SK-N-SH (cell line): ENCODE data around the gene HDAC4. TPM values are rescaled to one million over a fixed set of nuclear protein-coding genes. Genes with fewer than 3 reads are reported as not detected.

Experiments
- CTCF ChIA-PET: fragments of 300-600, 350-600 bp; formaldehyde crosslinking; extraction: SDS; loops from one replicate; lab custom pipeline; 2021; lab: Yijun Ruan, JAX
- POLR2A ChIA-PET: fragments of 350-600 bp; sonication (Branson Sonifier 250); formaldehyde crosslinking; extraction: SDS; loops from one replicate; lab custom pipeline; 2020; ENCODE audit warnings: antibody characterized with exemption, inconsistent platforms; lab: Yijun Ruan, JAX
- DNase-seq: peaks from one replicate; pipeline ENCODE4 v3.0.0; 2012
- H2AFZ ChIP-seq: fragments of 200-600 bp; sonication (generic); 2 replicates; pipeline ENCODE4 v1.8.1; 2016; ENCODE audit warnings: antibody characterized with exemption, mild to moderate bottlenecking, low read depth
- H3F3A ChIP-seq: fragments of 200-600 bp; sonication (generic); replicated peaks from 2 replicates; pipeline ENCODE3; 2016; ENCODE audit warnings: antibody characterized with exemption, mild to moderate bottlenecking; ENCODE audit not compliant: insufficient read depth
- H3K27ac ChIP-seq, 2 experiments: fragments of 200-500 bp in 1 of 2; fragments of 200-600 bp in 1 of 2; sonication (Bioruptor generic) in 1 of 2; sonication (generic), shearing (Covaris generic) in 1 of 2; 2 replicates each; pipeline versions ENCODE4 v1.5.1 to v1.6.1; 2014 to 2016; ENCODE audit warnings: low read depth in 2 of 2, inconsistent platforms in 1 of 2, low read length in 1 of 2, mild to moderate bottlenecking in 1 of 2, mixed read lengths in 1 of 2
- H3K27me3 ChIP-seq: fragments of 200-600 bp; sonication (generic), shearing (Covaris generic); 2 replicates; pipeline ENCODE4 v1.6.1; 2016; ENCODE audit warnings: mixed run types; ENCODE audit not compliant: insufficient read depth
- H3K36me3 ChIP-seq, 2 experiments: fragments of 200-500 bp in 1 of 2; fragments of 200-600 bp in 1 of 2; sonication (Bioruptor generic) in 1 of 2; sonication (generic) in 1 of 2; replicated peaks in 1 of 2; 2 replicates each; pipeline versions ENCODE3 to v1.5.1; 2014 to 2016; ENCODE audit warnings: low read length in 1 of 2, mild to moderate bottlenecking in 1 of 2; ENCODE audit not compliant: insufficient read depth in 2 of 2, control insufficient read depth in 1 of 2
- H3K4me1 ChIP-seq, 2 experiments: fragments of 200-500 bp in 1 of 2; fragments of 200-600 bp in 1 of 2; sonication (Bioruptor generic) in 1 of 2; sonication (generic), shearing (Covaris generic) in 1 of 2; 2 replicates each; pipeline versions ENCODE4 v1.5.1 to v1.6.1; 2014 to 2016; ENCODE audit warnings: low read depth in 1 of 2, low read length in 1 of 2, mixed run types in 1 of 2; ENCODE audit not compliant: insufficient read depth in 2 of 2, control insufficient read depth in 1 of 2
- H3K4me2 ChIP-seq: fragments of 200-600 bp; sonication (generic), shearing (Covaris generic); 2 replicates; pipeline ENCODE4 v1.6.1; 2017; ENCODE audit warnings: mixed run types
- H3K4me3 ChIP-seq, 2 experiments: fragments of 200-500 bp in 1 of 2; fragments of 200-600 bp in 1 of 2; sonication (Bioruptor generic) in 1 of 2; sonication (generic), shearing (Covaris generic) in 1 of 2; 2 replicates each; pipeline versions ENCODE4 v1.5.1 to v1.8.1; 2014 to 2016; ENCODE audit warnings: low read depth in 2 of 2, inconsistent platforms in 1 of 2, low read length in 1 of 2, mild to moderate bottlenecking in 1 of 2, mixed read lengths in 1 of 2, moderate library complexity in 1 of 2
- H3K79me2 ChIP-seq: fragments of 200-600 bp; sonication (generic); 2 replicates; pipeline ENCODE4 v1.8.1; 2017; ENCODE audit warnings: mild to moderate bottlenecking; ENCODE audit not compliant: insufficient read depth
- H3K9ac ChIP-seq: fragments of 200-600 bp; sonication (generic); 2 replicates; pipeline ENCODE4 v1.6.1; 2017; ENCODE audit warnings: mixed run types
- H3K9me2 ChIP-seq: fragments of 200-600 bp; sonication (generic); 2 replicates; pipeline ENCODE4 v1.6.1; 2017; ENCODE audit warnings: mixed run types
- H3K9me3 ChIP-seq: fragments of 200-600 bp; sonication (generic); 2 replicates; pipeline ENCODE4 v1.6.1; 2017; ENCODE audit warnings: mixed run types, mild to moderate bottlenecking, moderate library complexity
- H4K20me1 ChIP-seq: fragments of 200-600 bp; sonication (generic); 2 replicates; pipeline ENCODE4 v1.6.1; 2017; ENCODE audit warnings: mild to moderate bottlenecking, mixed run types; ENCODE audit not compliant: insufficient read depth
- CHD2 ChIP-seq: fragments of 150-350 bp; IDR thresholded peaks from 2 replicates; pipeline ENCODE4 v1.6.1; 2018; ENCODE audit warnings: low read length; ENCODE audit not compliant: partially characterized antibody
- EP300 ChIP-seq, 2 experiments: IDR thresholded peaks; 2 replicates each; pipeline versions ENCODE4 v1.4.0 to v1.6.1; 2012; ENCODE audit warnings: borderline replicate concordance in 1 of 2, low read depth in 1 of 2, low read length in 1 of 2
- FOXM1 ChIP-seq: IDR thresholded peaks from 2 replicates; pipeline ENCODE4 v1.4.0; 2012; ENCODE audit warnings: low read depth, mild to moderate bottlenecking
- MEF2A ChIP-seq: IDR thresholded peaks from 2 replicates; pipeline ENCODE4 v1.4.0; 2012; ENCODE audit warnings: low read depth, borderline replicate concordance
- NRF1 ChIP-seq: IDR thresholded peaks from 2 replicates; pipeline ENCODE4 v1.6.1; 2012; ENCODE audit warnings: low read depth, mild to moderate bottlenecking, low read length
- SIN3A ChIP-seq: IDR thresholded peaks from 2 replicates; pipeline ENCODE4 v1.6.1; 2012; ENCODE audit warnings: low read depth, mild to moderate bottlenecking, low read length, moderate library complexity, borderline replicate concordance
- SMC3 ChIP-seq: IDR thresholded peaks from 2 replicates; pipeline ENCODE4 v1.6.1; 2012; ENCODE audit warnings: low read depth, low read length, improper control_type of control experiment
- TCF12 ChIP-seq: IDR thresholded peaks from 2 replicates; pipeline ENCODE4 v1.4.0; 2012
- WGBS: methylation state at CpG from one replicate; pipeline ENCODE4 v1.1.6; 2017; ENCODE audit warnings: low lambda C conversion rate; 5-methylcytosine and 5-hydroxymethylcytosine counted together
- polyA plus RNA-seq, 3 experiments: library from polyadenylated mRNA; depleted of rRNA; stranded (reverse); fragments of >200 nt; gene quantifications; 2 replicates each; pipeline ENCODE4 v1.2.3, GENCODE V29; 2012
- TF ChIP-seq, protein P1 (sequence below): fragments of 200-600 bp; sonication (generic); IDR thresholded peaks from 2 replicates; pipeline ENCODE4 v1.6.1; 2017; ENCODE audit warnings: antibody characterized with exemption, mild to moderate bottlenecking, moderate library complexity
- TF ChIP-seq, protein P2 (sequence below): fragments of 150-350 bp; IDR thresholded peaks from 2 replicates; pipeline ENCODE4 v1.6.1; 2017; ENCODE audit warnings: antibody characterized with exemption, low read length, low read depth, borderline replicate concordance
- TF ChIP-seq, protein P3 (sequence below): fragments of 150-350 bp; IDR thresholded peaks from 2 replicates; pipeline ENCODE4 v1.6.1; 2016; ENCODE audit warnings: mild to moderate bottlenecking, low read depth, low read length
- TF ChIP-seq, protein P4 (sequence below): IDR thresholded peaks from 2 replicates; pipeline ENCODE4 v1.4.0; 2012; ENCODE audit warnings: low read depth, borderline replicate concordance
- TF ChIP-seq, protein P5 (sequence below): IDR thresholded peaks from 2 replicates; pipeline ENCODE4 v1.6.1; 2012; ENCODE audit warnings: mild to moderate bottlenecking, low read depth, low read length, moderate library complexity

HDAC4 gene
- polyA plus RNA-seq, 1 of the 3 experiments (the other 2 are of a cell fraction): 5.5 TPM

DNA sequence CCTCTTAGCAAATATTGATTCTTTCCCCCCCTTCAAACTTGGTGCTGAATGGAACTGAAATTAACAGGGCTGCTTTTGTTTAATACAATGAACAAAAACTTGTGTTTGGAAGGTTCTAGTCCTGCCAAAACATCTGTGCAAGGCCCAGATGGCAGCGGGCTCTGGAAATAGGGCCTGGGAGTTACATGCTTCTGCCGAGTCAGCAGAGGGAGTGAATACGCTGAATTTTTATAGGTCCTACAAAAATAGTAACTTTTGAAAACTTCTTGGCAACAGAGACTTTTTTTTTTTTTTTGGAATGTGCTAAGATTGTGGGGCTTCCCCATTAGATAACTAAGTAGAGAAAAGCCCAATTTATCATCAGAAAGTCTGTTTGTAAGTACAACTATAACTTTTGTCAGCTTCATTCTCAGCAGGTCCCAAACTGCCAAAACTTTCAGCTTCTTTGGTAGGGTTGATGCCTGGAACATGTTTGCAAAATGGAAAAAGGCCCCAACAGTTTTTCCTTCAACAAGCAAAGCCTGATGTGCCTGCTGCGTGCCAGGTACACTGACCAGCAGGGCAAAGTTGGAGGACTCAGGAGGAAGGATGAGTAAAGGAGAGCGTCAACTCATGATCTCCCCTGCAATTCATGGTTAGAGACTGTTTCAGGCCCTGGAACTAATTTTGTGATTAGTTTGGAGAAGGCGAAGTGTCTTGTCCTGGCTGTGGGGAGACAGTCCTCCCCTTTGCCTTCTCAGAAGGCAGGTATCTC, 45.1 kb upstream of the HDAC4 start (continued):
- TF ChIP-seq SMC3 (no peak), CHD2 (no peak)
- TF ChIP-seq, protein P1, sequence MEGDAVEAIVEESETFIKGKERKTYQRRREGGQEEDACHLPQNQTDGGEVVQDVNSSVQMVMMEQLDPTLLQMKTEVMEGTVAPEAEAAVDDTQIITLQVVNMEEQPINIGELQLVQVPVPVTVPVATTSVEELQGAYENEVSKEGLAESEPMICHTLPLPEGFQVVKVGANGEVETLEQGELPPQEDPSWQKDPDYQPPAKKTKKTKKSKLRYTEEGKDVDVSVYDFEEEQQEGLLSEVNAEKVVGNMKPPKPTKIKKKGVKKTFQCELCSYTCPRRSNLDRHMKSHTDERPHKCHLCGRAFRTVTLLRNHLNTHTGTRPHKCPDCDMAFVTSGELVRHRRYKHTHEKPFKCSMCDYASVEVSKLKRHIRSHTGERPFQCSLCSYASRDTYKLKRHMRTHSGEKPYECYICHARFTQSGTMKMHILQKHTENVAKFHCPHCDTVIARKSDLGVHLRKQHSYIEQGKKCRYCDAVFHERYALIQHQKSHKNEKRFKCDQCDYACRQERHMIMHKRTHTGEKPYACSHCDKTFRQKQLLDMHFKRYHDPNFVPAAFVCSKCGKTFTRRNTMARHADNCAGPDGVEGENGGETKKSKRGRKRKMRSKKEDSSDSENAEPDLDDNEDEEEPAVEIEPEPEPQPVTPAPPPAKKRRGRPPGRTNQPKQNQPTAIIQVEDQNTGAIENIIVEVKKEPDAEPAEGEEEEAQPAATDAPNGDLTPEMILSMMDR: no peak

DNA sequence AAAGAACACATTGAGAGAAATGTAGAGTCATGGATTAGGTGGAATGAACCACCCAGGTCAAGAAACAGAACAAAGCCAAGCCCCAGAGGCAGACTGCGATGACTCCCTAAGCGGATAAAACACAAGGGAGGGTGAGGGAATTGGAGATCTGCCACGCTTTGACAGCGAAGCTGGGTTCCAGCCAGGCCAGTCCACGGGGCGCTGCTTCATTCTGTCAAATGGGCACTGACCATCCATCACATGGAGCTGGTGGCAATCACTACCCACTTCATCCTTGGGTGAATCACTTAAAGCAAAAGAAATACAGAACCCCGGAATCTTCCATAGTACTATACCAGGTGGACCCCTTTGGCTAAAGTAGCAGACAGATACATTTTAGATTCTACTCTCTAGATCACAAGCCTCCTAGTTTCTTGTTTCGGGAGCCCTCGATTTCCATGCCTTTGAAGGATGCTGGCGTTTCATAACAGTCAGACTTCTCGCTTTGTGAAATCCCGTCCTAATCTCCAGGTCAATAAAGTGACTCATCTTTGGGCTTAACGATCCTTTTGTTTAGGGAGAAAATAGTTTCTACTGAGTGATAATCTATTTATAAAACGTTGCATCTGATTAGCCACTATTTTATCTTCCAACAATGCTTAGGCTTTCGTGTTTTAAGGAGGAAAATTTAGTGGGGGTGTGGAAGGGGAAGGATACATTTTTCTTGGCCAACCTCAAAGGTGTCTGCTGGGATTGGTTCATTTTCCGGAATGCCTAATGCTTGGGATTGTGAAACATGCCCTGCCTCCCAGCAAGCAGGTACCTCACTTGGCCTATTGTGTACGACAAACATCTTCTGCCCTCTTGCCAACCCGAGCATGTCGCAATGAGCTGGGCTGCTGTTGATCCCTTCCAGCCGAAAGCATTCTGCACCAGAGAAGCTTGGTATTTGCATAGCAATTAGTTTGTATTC, 44.1 kb upstream of the HDAC4 start:
- no peak overlapping the region for H2AFZ ChIP-seq
- H3F3A ChIP-seq: no peaks in the 10 kb centered on the region
- H3K27me3 ChIP-seq: no peaks in the 10 kb centered on the region
- H3K79me2 ChIP-seq: no peaks in the 10 kb centered on the region
- no peaks in the 10 kb centered on the region for H3K9me3 ChIP-seq
- H3K9ac ChIP-seq: no peak overlapping the region
- H3K27ac ChIP-seq: no peak overlapping the region
- POLR2A ChIA-PET: no interaction called here
- no peak overlapping the region for H3K4me3 ChIP-seq
- 40% methylated on average over 19 of the region's 20 CpGs for WGBS
- no peaks in the 10 kb centered on the region for H3K4me1 ChIP-seq
- H4K20me1 ChIP-seq: no peaks in the 10 kb centered on the region
- no peaks in the 10 kb centered on the region for H3K36me3 ChIP-seq
- no peak overlapping the region for H3K4me2 ChIP-seq
- H3K9me2 ChIP-seq: no peaks in the 10 kb centered on the region
- DNase-seq: no peak
- CTCF ChIA-PET: no interaction called here
- TF ChIP-seq, protein P2, sequence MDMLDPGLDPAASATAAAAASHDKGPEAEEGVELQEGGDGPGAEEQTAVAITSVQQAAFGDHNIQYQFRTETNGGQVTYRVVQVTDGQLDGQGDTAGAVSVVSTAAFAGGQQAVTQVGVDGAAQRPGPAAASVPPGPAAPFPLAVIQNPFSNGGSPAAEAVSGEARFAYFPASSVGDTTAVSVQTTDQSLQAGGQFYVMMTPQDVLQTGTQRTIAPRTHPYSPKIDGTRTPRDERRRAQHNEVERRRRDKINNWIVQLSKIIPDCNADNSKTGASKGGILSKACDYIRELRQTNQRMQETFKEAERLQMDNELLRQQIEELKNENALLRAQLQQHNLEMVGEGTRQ: no peak
- TF ChIP-seq, protein P3, sequence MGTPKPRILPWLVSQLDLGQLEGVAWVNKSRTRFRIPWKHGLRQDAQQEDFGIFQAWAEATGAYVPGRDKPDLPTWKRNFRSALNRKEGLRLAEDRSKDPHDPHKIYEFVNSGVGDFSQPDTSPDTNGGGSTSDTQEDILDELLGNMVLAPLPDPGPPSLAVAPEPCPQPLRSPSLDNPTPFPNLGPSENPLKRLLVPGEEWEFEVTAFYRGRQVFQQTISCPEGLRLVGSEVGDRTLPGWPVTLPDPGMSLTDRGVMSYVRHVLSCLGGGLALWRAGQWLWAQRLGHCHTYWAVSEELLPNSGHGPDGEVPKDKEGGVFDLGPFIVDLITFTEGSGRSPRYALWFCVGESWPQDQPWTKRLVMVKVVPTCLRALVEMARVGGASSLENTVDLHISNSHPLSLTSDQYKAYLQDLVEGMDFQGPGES: no peak
- TF ChIP-seq TCF12: no peak
- no peak for TF ChIP-seq SIN3A
- TF ChIP-seq NRF1: no peak
- no peak for TF ChIP-seq CHD2
- no peak for TF ChIP-seq FOXM1
- TF ChIP-seq, protein P1: no peak
- TF ChIP-seq, protein P4, sequence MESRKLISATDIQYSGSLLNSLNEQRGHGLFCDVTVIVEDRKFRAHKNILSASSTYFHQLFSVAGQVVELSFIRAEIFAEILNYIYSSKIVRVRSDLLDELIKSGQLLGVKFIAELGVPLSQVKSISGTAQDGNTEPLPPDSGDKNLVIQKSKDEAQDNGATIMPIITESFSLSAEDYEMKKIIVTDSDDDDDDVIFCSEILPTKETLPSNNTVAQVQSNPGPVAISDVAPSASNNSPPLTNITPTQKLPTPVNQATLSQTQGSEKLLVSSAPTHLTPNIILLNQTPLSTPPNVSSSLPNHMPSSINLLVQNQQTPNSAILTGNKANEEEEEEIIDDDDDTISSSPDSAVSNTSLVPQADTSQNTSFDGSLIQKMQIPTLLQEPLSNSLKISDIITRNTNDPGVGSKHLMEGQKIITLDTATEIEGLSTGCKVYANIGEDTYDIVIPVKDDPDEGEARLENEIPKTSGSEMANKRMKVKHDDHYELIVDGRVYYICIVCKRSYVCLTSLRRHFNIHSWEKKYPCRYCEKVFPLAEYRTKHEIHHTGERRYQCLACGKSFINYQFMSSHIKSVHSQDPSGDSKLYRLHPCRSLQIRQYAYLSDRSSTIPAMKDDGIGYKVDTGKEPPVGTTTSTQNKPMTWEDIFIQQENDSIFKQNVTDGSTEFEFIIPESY: no peak
- TF ChIP-seq, protein P5, sequence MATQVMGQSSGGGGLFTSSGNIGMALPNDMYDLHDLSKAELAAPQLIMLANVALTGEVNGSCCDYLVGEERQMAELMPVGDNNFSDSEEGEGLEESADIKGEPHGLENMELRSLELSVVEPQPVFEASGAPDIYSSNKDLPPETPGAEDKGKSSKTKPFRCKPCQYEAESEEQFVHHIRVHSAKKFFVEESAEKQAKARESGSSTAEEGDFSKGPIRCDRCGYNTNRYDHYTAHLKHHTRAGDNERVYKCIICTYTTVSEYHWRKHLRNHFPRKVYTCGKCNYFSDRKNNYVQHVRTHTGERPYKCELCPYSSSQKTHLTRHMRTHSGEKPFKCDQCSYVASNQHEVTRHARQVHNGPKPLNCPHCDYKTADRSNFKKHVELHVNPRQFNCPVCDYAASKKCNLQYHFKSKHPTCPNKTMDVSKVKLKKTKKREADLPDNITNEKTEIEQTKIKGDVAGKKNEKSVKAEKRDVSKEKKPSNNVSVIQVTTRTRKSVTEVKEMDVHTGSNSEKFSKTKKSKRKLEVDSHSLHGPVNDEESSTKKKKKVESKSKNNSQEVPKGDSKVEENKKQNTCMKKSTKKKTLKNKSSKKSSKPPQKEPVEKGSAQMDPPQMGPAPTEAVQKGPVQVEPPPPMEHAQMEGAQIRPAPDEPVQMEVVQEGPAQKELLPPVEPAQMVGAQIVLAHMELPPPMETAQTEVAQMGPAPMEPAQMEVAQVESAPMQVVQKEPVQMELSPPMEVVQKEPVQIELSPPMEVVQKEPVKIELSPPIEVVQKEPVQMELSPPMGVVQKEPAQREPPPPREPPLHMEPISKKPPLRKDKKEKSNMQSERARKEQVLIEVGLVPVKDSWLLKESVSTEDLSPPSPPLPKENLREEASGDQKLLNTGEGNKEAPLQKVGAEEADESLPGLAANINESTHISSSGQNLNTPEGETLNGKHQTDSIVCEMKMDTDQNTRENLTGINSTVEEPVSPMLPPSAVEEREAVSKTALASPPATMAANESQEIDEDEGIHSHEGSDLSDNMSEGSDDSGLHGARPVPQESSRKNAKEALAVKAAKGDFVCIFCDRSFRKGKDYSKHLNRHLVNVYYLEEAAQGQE: no peak
- TF ChIP-seq EP300 (IDR thresholded peaks at IDR 0.05; ENCODE audit: borderline replicate concordance in 1 of 2, low read depth in 1 of 2, low read length in 1 of 2): no peak
- no peak for TF ChIP-seq MEF2A
